Astrocyte (in vitro differentiated cells and primary cell): ENCODE measurements around the gene SLC35A2.

Experiments
- EZH2 ChIP-seq: IDR thresholded peaks from 2 replicates; pipeline ENCODE4 v1.6.1; 2012; ENCODE audit warnings: mild to moderate bottlenecking, low read length, inconsistent platforms; ENCODE audit not compliant: insufficient read depth
- TF ChIP-seq, protein P1 (sequence below): IDR thresholded peaks from 2 replicates; pipeline ENCODE4 v1.5.1; 2011; ENCODE audit warnings: low read depth, mild to moderate bottlenecking, inconsistent platforms, low read length, moderate library complexity; ENCODE audit not compliant: insufficient read depth

DNA sequence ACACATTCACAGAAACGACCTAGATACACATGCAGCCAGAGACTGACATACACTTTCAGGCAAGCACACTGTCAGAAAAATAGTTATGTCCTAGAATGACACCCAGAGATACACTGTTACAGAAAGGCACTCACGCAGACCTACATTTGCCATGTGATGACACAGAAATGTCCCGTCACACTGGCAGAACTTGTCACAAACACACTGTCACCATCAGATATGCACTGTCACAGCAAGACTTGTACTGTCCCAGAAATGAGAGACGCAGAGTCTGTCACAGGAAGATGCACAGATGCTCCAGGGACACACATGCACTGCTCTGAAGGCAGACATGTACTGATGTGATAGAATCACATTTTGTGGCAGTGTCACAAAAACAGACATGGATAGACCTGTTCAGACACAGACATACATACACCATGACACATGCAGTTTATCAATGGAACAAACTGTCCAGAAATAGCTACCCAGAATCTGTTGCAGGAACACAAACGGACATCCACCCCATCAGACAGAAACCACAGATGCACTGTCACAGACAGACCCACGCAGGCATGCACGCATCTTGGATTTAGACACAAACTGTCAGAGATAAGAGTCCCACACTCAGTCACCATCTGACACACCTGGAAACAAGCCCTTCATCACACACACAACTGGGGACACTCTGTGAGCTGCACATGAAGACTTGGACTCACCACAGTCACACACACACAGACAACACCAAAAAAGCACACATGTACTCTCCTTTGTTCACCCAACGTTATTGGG is 8.7 kb upstream of the SLC35A2 start:
- TF ChIP-seq, protein P1, sequence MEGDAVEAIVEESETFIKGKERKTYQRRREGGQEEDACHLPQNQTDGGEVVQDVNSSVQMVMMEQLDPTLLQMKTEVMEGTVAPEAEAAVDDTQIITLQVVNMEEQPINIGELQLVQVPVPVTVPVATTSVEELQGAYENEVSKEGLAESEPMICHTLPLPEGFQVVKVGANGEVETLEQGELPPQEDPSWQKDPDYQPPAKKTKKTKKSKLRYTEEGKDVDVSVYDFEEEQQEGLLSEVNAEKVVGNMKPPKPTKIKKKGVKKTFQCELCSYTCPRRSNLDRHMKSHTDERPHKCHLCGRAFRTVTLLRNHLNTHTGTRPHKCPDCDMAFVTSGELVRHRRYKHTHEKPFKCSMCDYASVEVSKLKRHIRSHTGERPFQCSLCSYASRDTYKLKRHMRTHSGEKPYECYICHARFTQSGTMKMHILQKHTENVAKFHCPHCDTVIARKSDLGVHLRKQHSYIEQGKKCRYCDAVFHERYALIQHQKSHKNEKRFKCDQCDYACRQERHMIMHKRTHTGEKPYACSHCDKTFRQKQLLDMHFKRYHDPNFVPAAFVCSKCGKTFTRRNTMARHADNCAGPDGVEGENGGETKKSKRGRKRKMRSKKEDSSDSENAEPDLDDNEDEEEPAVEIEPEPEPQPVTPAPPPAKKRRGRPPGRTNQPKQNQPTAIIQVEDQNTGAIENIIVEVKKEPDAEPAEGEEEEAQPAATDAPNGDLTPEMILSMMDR, result no peak
- no peak for TF ChIP-seq EZH2
